ENCODE measurements around the gene MGAT5B.

GRCh38 chr17:76952402-76952801, 84.2 kb downstream of the MGAT5B start:
- TF ChIP-seq EZH2 (IDR thresholded peaks at IDR 0.05; ENCODE audit: insufficient read depth, poor library complexity, severe bottlenecking), result no peak
- TF ChIP-seq EZH2phosphoT487 (IDR thresholded peaks at IDR 0.05; ENCODE audit: insufficient read depth, low read depth), result no peak
